Myocyte (in vitro differentiated cells): ENCODE results near the gene SLC35A4. TPM values are rescaled to one million over a fixed set of nuclear protein-coding genes. Genes with fewer than 3 reads are reported as not detected.
"Not testable (repeated sequence)": the region's sequence is repeated elsewhere in the genome, so short reads cannot be mapped to it uniquely, and the experiment has no call there.

Source experiments
- DNase-seq: peaks from one replicate; pipeline ENCODE4 v3.0.0-alpha.2; 2012; ENCODE audit warnings: low read depth
- total RNA-seq: library from RNA; depleted of rRNA; stranded (reverse); fragments of >200 nt; gene quantifications from 2 replicates; pipeline ENCODE4 v1.2.3, GENCODE V29; 2014

Gene SLC35A4
- total RNA-seq, 1 donor from 2014 or later = 40.5 TPM

- DNase-seq = no peak
Observed at GRCh38 chr5:140557965-140558364, 6.7 kb upstream of the SLC35A4 start.

- no peak for DNase-seq
Observed at GRCh38 chr5:140558542-140558941, 6.1 kb upstream of the SLC35A4 start.

- DNase-seq = no peak
Observed at GRCh38 chr5:140560227-140560626, 4.4 kb upstream of the SLC35A4 start.

GRCh38 chr5:140561753-140562523 lies 2.7 kb upstream of the SLC35A4 start:
- DNase-seq = no peak

- DNase-seq = no peak
Observed at GRCh38 chr5:140563596-140563995, 1.0 kb upstream of the SLC35A4 start.

GRCh38 chr5:140565024-140565779 lies 574 bp downstream of the SLC35A4 start:
- peak; percentile 6 for DNase-seq

- DNase-seq = no peak
Observed at GRCh38 chr5:140565780-140566095, 1.1 kb downstream of the SLC35A4 start.

GRCh38 chr5:140566665-140567064 lies 2.0 kb downstream of the SLC35A4 start:
- DNase-seq = no peak

GRCh38 chr5:140567136-140567818 lies 2.6 kb downstream of the SLC35A4 start:
- no peak for DNase-seq

- no peak for DNase-seq
Observed at GRCh38 chr5:140567871-140568270, 3.2 kb downstream of the SLC35A4 start.

GRCh38 chr5:140568443-140569063 lies 3.9 kb downstream of the SLC35A4 start:
- peak; percentile 36 for DNase-seq

GRCh38 chr5:140569197-140569596 lies 4.6 kb downstream of the SLC35A4 start:
- peak; percentile 85 for DNase-seq

- peak; percentile 9 for DNase-seq
Observed at GRCh38 chr5:140570058-140570457, 5.4 kb downstream of the SLC35A4 start.

GRCh38 chr5:140570488-140570887 lies 5.9 kb downstream of the SLC35A4 start:
- no peak for DNase-seq

- DNase-seq = no peak
Observed at GRCh38 chr5:140571105-140571504, 6.5 kb downstream of the SLC35A4 start.

- DNase-seq = no peak
Observed at GRCh38 chr5:140573683-140574082, 9.1 kb downstream of the SLC35A4 start.

GRCh38 chr5:140574165-140574564 lies 9.5 kb downstream of the SLC35A4 start:
- no peak for DNase-seq

GRCh38 chr5:140575309-140575708 lies 10.7 kb downstream of the SLC35A4 start:
- DNase-seq = peak; percentile 43

- DNase-seq = no peak
Observed at GRCh38 chr5:140576776-140577201, 12.2 kb downstream of the SLC35A4 start.

GRCh38 chr5:140579188-140579747 lies 14.6 kb downstream of the SLC35A4 start:
- not testable (repeated sequence) for DNase-seq

GRCh38 chr5:140587495-140587894 lies 22.9 kb downstream of the SLC35A4 start:
- DNase-seq = no peak
